Measurements from ENCODE around the gene GMPR2.

Gene GMPR2

GRCh38 chr14:24279301-24280186 is 46.8 kb downstream of the GMPR2 start:
- no peak for TF ChIP-seq CTCF (IDR thresholded peaks at IDR 0.05; ENCODE audit: unreplicated experiment in 3 of 3)
- Mint-ChIP-seq H3K4me3 (no peak overlapping the region), H3K27ac (no peak overlapping the region), H3K27me3 (ENCODE audit: low read depth) (no peaks in the 10 kb centered on the region), H3K9me3 (no peaks in the 10 kb centered on the region), H3K4me1 (no peaks in the 10 kb centered on the region), H3K36me3 (ENCODE audit: low read depth) (no peaks in the 10 kb centered on the region)

- TF ChIP-seq CTCF (IDR thresholded peaks at IDR 0.05; ENCODE audit: unreplicated experiment in 3 of 3): no peak
- Mint-ChIP-seq H3K4me1 (no peaks in the 10 kb centered on the region), H3K9me3 (no peaks in the 10 kb centered on the region), H3K27ac (no peak overlapping the region), H3K36me3 (ENCODE audit: low read depth) (no peaks in the 10 kb centered on the region), H3K4me3 (no peak overlapping the region), H3K27me3 (ENCODE audit: low read depth) (no peaks in the 10 kb centered on the region)
Measured at GRCh38 chr14:24280797-24281460, 48.2 kb downstream of the GMPR2 start.

- Mint-ChIP-seq H3K4me1 (no peaks in the 10 kb centered on the region), H3K36me3 (ENCODE audit: low read depth) (no peaks in the 10 kb centered on the region), H3K27ac (no peak overlapping the region), H3K4me3 (no peak overlapping the region), H3K9me3 (no peaks in the 10 kb centered on the region), H3K27me3 (ENCODE audit: low read depth) (no peaks in the 10 kb centered on the region)
- TF ChIP-seq CTCF (IDR thresholded peaks at IDR 0.05; ENCODE audit: unreplicated experiment in 3 of 3): no peak
Measured at GRCh38 chr14:24281636-24282035, 48.9 kb downstream of the GMPR2 start.

- Mint-ChIP-seq H3K36me3 (ENCODE audit: low read depth) (no peaks in the 10 kb centered on the region), H3K4me3 (no peak overlapping the region), H3K27ac (peak overlapping the region in 1 of 3 experiments; percentile 50), H3K9me3 (no peaks in the 10 kb centered on the region), H3K27me3 (ENCODE audit: low read depth) (no peaks in the 10 kb centered on the region), H3K4me1 (no peaks in the 10 kb centered on the region)
- TF ChIP-seq CTCF (IDR thresholded peaks at IDR 0.05; ENCODE audit: unreplicated experiment in 3 of 3): no peak
Measured at GRCh38 chr14:24282736-24283135, 50.0 kb downstream of the GMPR2 start.

- H3K36me3 Mint-ChIP-seq (ENCODE audit: low read depth): no peaks in the 10 kb centered on the region
- H3K9me3 Mint-ChIP-seq: no peaks in the 10 kb centered on the region
- TF ChIP-seq CTCF (IDR thresholded peaks at IDR 0.05; ENCODE audit: unreplicated experiment in 3 of 3): no peak
- H3K4me3 Mint-ChIP-seq: no peak overlapping the region
- no peak overlapping the region for H3K27ac Mint-ChIP-seq
- H3K27me3 Mint-ChIP-seq (ENCODE audit: low read depth): no peaks in the 10 kb centered on the region
- H3K4me1 Mint-ChIP-seq: no peaks in the 10 kb centered on the region
Measured at GRCh38 chr14:24283796-24284460, 51.2 kb downstream of the GMPR2 start.

Measured in nephron (organoid).